Stimulated activated CD8-positive, alpha-beta memory T cell treated with anti-CD3 and anti-CD28 coated beads, Interleukin-4, amount 100 ng/mL, for 1 hour (primary cell): ENCODE measurements around the gene NATD1.
"Not testable (repeated sequence)": the region's sequence is repeated elsewhere in the genome, so short reads cannot be mapped to it uniquely, and the experiment has no call there.

Source experiments
- DNase-seq, 2 donors: peaks; one replicate each; pipeline ENCODE4 v3.0.0-alpha.2; 2020; ENCODE audit warnings: low read depth in 2 of 2, low spot score in 1 of 2

The NATD1 gene

DNA sequence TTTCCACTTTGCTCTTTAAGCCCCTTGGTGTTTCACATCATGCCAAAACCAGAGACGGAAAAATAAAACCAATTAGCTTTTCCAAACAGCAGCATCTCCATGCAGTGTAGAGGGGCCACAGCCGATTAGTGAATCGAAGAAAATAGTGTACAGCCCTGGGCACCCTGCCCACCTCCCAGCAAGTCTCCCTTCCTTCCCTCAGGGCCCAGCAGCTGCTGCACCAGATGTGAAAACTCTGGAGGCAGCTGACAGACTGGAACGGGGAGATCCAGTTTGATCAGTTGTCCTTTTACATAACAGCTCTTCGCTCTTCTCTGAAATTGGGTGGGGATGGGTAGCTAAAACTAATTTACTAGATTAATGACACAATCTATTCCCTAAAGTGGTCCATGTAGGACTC lies 58.5 kb downstream of the NATD1 start:
- no peak for DNase-seq

DNA sequence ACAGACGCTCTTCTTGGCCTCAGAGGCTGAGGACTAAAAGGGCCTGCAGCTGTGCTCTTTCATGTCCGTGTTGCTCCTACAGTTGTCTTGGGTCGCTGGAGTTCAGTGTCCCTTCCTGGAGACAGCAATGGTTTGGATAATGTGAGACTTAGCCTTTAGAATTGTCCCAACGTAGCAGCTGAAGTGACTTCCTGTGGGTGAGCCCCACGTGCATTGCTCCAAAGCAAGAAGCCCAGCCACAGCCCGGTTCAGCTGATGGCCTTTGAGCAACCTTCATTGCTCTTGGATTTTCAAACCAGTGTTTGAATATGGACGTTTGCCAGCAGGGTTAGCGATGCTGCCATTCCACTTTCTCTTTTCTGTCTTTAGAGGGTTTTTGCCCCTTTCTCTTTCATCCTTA lies 59.0 kb downstream of the NATD1 start:
- no peak for DNase-seq

GRCh38 chr17:21193031-21193430 lies 60.2 kb downstream of the NATD1 start:
- no peak for DNase-seq

- DNase-seq: not testable (repeated sequence)
Observed at GRCh38 chr17:21192414-21192813, 60.8 kb downstream of the NATD1 start.

DNA sequence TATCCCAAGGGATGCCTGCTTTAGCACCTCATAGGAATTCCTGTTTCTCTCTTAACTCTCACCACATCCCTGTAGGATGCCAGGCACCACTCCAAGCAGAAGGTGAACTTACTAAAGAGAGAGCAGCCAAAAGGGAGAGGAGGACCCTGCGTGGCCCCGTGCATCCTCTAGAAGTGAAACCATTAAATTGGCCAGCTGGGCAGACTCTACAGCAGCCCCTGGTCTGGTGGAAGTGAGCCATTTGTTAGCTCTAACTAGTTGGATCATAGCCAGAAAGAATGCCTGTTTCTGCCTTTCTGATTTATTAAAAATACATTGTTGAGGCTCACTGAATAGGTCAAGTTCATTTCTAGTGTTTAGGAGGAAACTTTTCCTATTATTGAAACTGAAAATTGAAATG lies 61.5 kb downstream of the NATD1 start:
- DNase-seq: no peak

DNA sequence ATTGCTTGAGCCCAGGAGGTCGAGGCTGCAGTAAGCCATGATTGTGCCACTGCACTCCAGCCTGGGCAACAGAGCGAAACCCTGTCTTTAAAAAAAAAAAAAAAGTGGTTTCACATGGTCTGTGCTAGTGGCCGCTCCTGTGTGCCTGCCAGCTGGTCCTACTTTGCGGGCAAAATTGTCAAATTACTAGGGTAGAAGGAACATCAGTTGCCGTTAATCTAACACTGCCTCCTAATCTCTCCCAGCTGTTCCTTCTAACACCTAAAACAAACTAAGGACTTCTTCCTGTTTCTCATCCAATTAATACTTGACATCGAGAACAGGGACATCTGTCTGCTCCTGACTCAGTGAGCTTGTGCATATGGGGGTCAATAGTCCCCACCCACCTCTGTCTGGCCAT lies 63.1 kb downstream of the NATD1 start:
- DNase-seq: no peak

- DNase-seq: no peak
Observed at GRCh38 chr17:21189361-21189760, 63.8 kb downstream of the NATD1 start.
